Prostate gland (tissue), 2 donors: ENCODE measurements around the gene TMPRSS11A. TPM values are rescaled to one million over a fixed set of nuclear protein-coding genes. Genes with fewer than 3 reads are reported as not detected.

ENCODE experiments used
- DNase-seq: peaks from one replicate; pipeline ENCODE4 v3.0.0-alpha.2; 2019; ENCODE audit warnings: low spot score
- H3K27ac ChIP-seq, 2 donors: fragments of 200-600 bp; sonication (generic); 2 replicates each; pipeline ENCODE4 v1.5.1; 2017 to 2019
- H3K27me3 ChIP-seq: fragments of 200-600 bp; sonication (generic); replicated peaks from 2 replicates; pipeline ENCODE4 v1.5.1; 2019; ENCODE audit not compliant: insufficient read depth
- H3K36me3 ChIP-seq, 2 donors: fragments of 200-600 bp; sonication (generic); 1 replicate in 1 of 2; 2 replicates in 1 of 2; pipeline versions ENCODE4 v1.5.1 to v1.8.1; 2017 to 2019
- H3K4me1 ChIP-seq: fragments of 200-600 bp; sonication (generic); replicated peaks from 2 replicates; pipeline ENCODE4 v1.5.1; 2019
- H3K4me3 ChIP-seq, 2 donors: fragments of 200-600 bp; sonication (generic); 2 replicates each; pipeline ENCODE4 v1.5.1; 2017 to 2019
- H3K9me3 ChIP-seq: fragments of 200-600 bp; sonication (generic); 2 replicates; pipeline ENCODE4 v1.5.1; 2017
- POLR2A ChIP-seq: fragments of 450-650 bp; IDR thresholded peaks from one replicate; pipeline ENCODE4 v1.6.1; 2016; ENCODE audit warnings: antibody characterized with exemption, mild to moderate bottlenecking
- POLR2AphosphoS5 ChIP-seq: sonication (generic); formaldehyde crosslinking; IDR thresholded peaks from one replicate; pipeline ENCODE4 v1.6.1; 2017; ENCODE audit warnings: antibody characterized with exemption
- WGBS: methylation state at CpG from one replicate; pipeline ENCODE4 v1.1.5; 2018; 5-methylcytosine and 5-hydroxymethylcytosine counted together
- intact Hi-C: fragments of 100-400 bp; cut with DNase I; formaldehyde crosslinking; loops from one replicate; pipeline ENCODE4 v1.14.2; 2022
- small RNA-seq, 2 donors: library from RNA; depleted of rRNA; stranded (forward); fragments of <200 nt; gene quantifications; one replicate each; pipeline ENCODE3, GENCODE V24; 2016
- total RNA-seq, 2 donors: library from RNA; depleted of rRNA; stranded (reverse); fragments of >200 nt; gene quantifications; one replicate each; pipeline ENCODE4 v1.1.0, GENCODE V29; 2016
- TF ChIP-seq, protein P1 (sequence below), 4 experiments: fragments of 200-600 bp in 2 of 4; fragments of 450-650 bp in 2 of 4; sonication (generic) in 2 of 4; IDR thresholded peaks; 1 replicate in 3 of 4; 2 replicates in 1 of 4; pipeline ENCODE4 v1.5.1; 2016 to 2019; ENCODE audit warnings: antibody characterized with exemption in 4 of 4, mild to moderate bottlenecking in 2 of 4, moderate library complexity in 2 of 4

The TMPRSS11A gene
- total RNA-seq, 2 donors from 2014 or later, result 0.18 to 0.45 TPM

DNA sequence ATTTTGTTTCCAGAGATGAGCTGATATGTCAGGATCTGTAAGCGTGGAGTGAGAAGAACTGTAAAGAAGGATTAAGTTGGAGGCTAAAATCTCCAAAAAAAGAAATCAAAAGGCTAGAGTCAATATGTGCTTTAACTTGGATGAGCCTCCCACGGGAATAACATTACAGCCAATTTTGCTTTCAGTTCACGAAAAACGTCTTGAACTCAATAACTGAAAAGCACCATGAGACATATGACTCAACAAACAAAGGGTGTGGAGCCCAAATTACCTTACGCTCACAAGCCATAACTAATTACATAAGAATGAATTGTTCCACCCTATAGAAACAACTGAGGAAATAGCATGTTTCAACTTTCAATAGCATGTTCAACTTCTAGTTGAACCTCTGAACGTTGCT, 101.8 kb downstream of the TMPRSS11A start:
- Histone ChIP-seq H3K36me3 (no peaks in the 10 kb centered on the region), H3K27ac (no peak overlapping the region), H3K4me3 (no peak overlapping the region), H3K4me1 (no peaks in the 10 kb centered on the region), H3K27me3 (no peaks in the 10 kb centered on the region), H3K9me3 (no peaks in the 10 kb centered on the region)
- whole genome bisulfite sequencing, result 17% methylated on average over 6 of the region's 6 CpGs
- no peak for TF ChIP-seq POLR2A
- no peak for TF ChIP-seq POLR2AphosphoS5
- TF ChIP-seq, protein P1, sequence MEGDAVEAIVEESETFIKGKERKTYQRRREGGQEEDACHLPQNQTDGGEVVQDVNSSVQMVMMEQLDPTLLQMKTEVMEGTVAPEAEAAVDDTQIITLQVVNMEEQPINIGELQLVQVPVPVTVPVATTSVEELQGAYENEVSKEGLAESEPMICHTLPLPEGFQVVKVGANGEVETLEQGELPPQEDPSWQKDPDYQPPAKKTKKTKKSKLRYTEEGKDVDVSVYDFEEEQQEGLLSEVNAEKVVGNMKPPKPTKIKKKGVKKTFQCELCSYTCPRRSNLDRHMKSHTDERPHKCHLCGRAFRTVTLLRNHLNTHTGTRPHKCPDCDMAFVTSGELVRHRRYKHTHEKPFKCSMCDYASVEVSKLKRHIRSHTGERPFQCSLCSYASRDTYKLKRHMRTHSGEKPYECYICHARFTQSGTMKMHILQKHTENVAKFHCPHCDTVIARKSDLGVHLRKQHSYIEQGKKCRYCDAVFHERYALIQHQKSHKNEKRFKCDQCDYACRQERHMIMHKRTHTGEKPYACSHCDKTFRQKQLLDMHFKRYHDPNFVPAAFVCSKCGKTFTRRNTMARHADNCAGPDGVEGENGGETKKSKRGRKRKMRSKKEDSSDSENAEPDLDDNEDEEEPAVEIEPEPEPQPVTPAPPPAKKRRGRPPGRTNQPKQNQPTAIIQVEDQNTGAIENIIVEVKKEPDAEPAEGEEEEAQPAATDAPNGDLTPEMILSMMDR (IDR thresholded peaks at IDR 0.05), result no peak
- no peak for DNase-seq
- intact Hi-C loops, result no loop called here

Small RNA genes lying within 50 kb of the gene (small RNA-seq; reads per million reads assigned to genes)
- gene RNU6-95P, result 0 reads per million in 2 donors

Other genes with a start within 250 kb of the TMPRSS11A start
- not detected for gene GNRHR, start 209.1 kb downstream of the TMPRSS11A start, total RNA-seq
- gene TMPRSS11D, start 79.5 kb downstream of the TMPRSS11A start, total RNA-seq, result not detected
- under 1 TPM; 0.34 to 0.46 TPM for gene TMPRSS11F, start 166.4 kb upstream of the TMPRSS11A start, total RNA-seq